Right ventricle myocardium superior (tissue), 1 donor: ENCODE results near the gene IL37. TPM values are rescaled to one million over a fixed set of nuclear protein-coding genes. Genes with fewer than 3 reads are reported as not detected.

Experiments
- ATAC-seq: fragments of 200-7000 bp; cut with Tn5 transposase; one replicate; pipeline ENCODE4 v1.9.1; 2020; ENCODE audit warnings: mild to moderate bottlenecking; ENCODE audit not compliant: poor library complexity
- DNase-seq: peaks from one replicate; pipeline ENCODE4 v3.0.0-alpha.2; 2020
- intact Hi-C: fragments of 100-400 bp; cut with DNase I; formaldehyde crosslinking; loops from one replicate; pipeline ENCODE4 v1.11.2; 2022
- total RNA-seq: library from RNA; stranded (reverse); fragmentation: NEBNext Ultra II Directional; extraction: Animal tissue kit (Norgen Biotek cat#: 25700); gene quantifications from one replicate; pipeline ENCODE4 v1.2.1, GENCODE V29; 2021
- donor health status: DM: no; HTN: yes; CAD: no; lungs with severe emphysema.

The IL37 gene
- total RNA-seq, 1 donor from 2014 or later, result not detected

- DNase-seq, result peak; percentile 71
- intact Hi-C loops, result loop anchor here (10.0 kb wide), 1 partner anchor 197 kb away; no protein-coding TSS in a partner anchor
- ATAC-seq, result peak; percentile 75
These were observed 31.0 kb downstream of the IL37 start for GRCh38 chr2:112941753-112942653.

GRCh38 chr2:112942654-112943002, 31.7 kb downstream of the IL37 start:
- no peak for DNase-seq
- ATAC-seq, result no peak
- intact Hi-C loops, result loop anchor here (10.0 kb wide), 1 partner anchor 198 kb away; no protein-coding TSS in a partner anchor

GRCh38 chr2:112944971-112945370, 34.0 kb downstream of the IL37 start:
- intact Hi-C loops, result loop anchor here (10.0 kb wide), 1 partner anchor 200 kb away; no protein-coding TSS in a partner anchor
- ATAC-seq, result no peak
- DNase-seq, result no peak

- ATAC-seq, result no peak
- intact Hi-C loops, result loop anchor here (10.0 kb wide), 1 partner anchor 201 kb away; no protein-coding TSS in a partner anchor
These were observed 35.1 kb downstream of the IL37 start for GRCh38 chr2:112946086-112946485.

GRCh38 chr2:112947374-112947773, 36.4 kb downstream of the IL37 start:
- intact Hi-C loops, result loop anchor here (10.0 kb wide), 1 partner anchor 203 kb away; no protein-coding TSS in a partner anchor
- ATAC-seq (no peak), DNase-seq (no peak)

More at GRCh38 chr2:112946086-112946485, 35.1 kb downstream of the IL37 start:
- no peak for DNase-seq

- no peak for ATAC-seq
- no peak for DNase-seq
- intact Hi-C loops, result loop anchor here (10.0 kb wide), 1 partner anchor 205 kb away; no protein-coding TSS in a partner anchor
These were observed 38.5 kb downstream of the IL37 start for GRCh38 chr2:112949456-112949855.

GRCh38 chr2:112954364-112954763, 43.4 kb downstream of the IL37 start:
- ATAC-seq, result no peak
- DNase-seq, result no peak
- intact Hi-C loops, result no loop called here

GRCh38 chr2:112957511-112957910, 46.5 kb downstream of the IL37 start:
- ATAC-seq, result no peak
- no peak for DNase-seq
- intact Hi-C loops, result no loop called here

GRCh38 chr2:112958428-112959108, 47.6 kb downstream of the IL37 start:
- ATAC-seq (peak; percentile 74), DNase-seq (no peak)
- intact Hi-C loops, result no loop called here

- ATAC-seq, result no peak
- intact Hi-C loops, result no loop called here
- no peak for DNase-seq
These were observed 48.3 kb downstream of the IL37 start for GRCh38 chr2:112959109-112959812.

GRCh38 chr2:112960230-112960825, 49.4 kb downstream of the IL37 start:
- ATAC-seq (no peak), DNase-seq (no peak)
- intact Hi-C loops, result no loop called here

GRCh38 chr2:112962308-112963175, 51.6 kb downstream of the IL37 start:
- ATAC-seq, result no peak

GRCh38 chr2:112967023-112967422, 56.1 kb downstream of the IL37 start:
- intact Hi-C loops, result no loop called here
- DNase-seq (no peak), ATAC-seq (no peak)

More at GRCh38 chr2:112962308-112963175, 51.6 kb downstream of the IL37 start:
- intact Hi-C loops, result no loop called here
- no peak for DNase-seq

Other genes with a start within 250 kb of the IL37 start
- not detected for gene NT5DC4, start 190.1 kb upstream of the IL37 start, total RNA-seq
- gene CKAP2L, start 146.6 kb upstream of the IL37 start, total RNA-seq, result 0.30 TPM
- gene IL1A, start 126.7 kb upstream of the IL37 start, total RNA-seq, result not detected
- 0.30 TPM for gene IL1B, start 74.4 kb upstream of the IL37 start, total RNA-seq
- gene IL36G, start 66.8 kb downstream of the IL37 start, total RNA-seq, result not detected
- gene IL36A, start 94.3 kb downstream of the IL37 start, total RNA-seq, result not detected
- gene IL36B, start 141.7 kb downstream of the IL37 start, total RNA-seq, result not detected
- gene IL36RN, start 148.0 kb downstream of the IL37 start, total RNA-seq, result not detected
- not detected for gene IL1F10, start 156.8 kb downstream of the IL37 start, total RNA-seq
- gene IL1RN, start 216.4 kb downstream of the IL37 start, total RNA-seq, result 0.51 TPM